HEK293T (cell line): Measurements from ENCODE around the gene PLCL2.

Experiments used
- ARNT ChIP-seq: fragments of 450-650 bp; IDR thresholded peaks from 2 replicates; pipeline ENCODE4 v1.6.1; 2017; ENCODE audit warnings: mild to moderate bottlenecking
- BHLHE40 ChIP-seq: fragments of 450-650 bp; IDR thresholded peaks from 2 replicates; pipeline ENCODE4 v1.6.1; 2016; ENCODE audit warnings: mild to moderate bottlenecking, moderate library complexity, borderline replicate concordance
- FOXM1 ChIP-seq: fragments of 450-650 bp; IDR thresholded peaks from 2 replicates; pipeline ENCODE4 v1.6.1; 2017; ENCODE audit warnings: mild to moderate bottlenecking, borderline replicate concordance
- NFRKB ChIP-seq: fragments of 450-650 bp; IDR thresholded peaks from 2 replicates; pipeline ENCODE4 v1.6.1; 2016; ENCODE audit warnings: mild to moderate bottlenecking, moderate library complexity
- SP1 ChIP-seq: fragments of 450-650 bp; IDR thresholded peaks from 2 replicates; pipeline ENCODE4 v1.6.1; 2017
- TARDBP ChIP-seq: fragments of 450-650 bp; IDR thresholded peaks from 2 replicates; pipeline ENCODE4 v1.6.1; 2016

- TF ChIP-seq ARNT (no peak), SP1 (no peak), FOXM1 (no peak), BHLHE40 (no peak), TARDBP (no peak), NFRKB (no peak)
Measured at GRCh38 chr3:16942955-16943354, 58.2 kb downstream of the PLCL2 start.
